Ammon's horn (tissue), 1 donor: Measurements from ENCODE around the gene VIPR2.
A peak's percentile ranks its signal among the peaks of the same experiment; 100 is the strongest.

Experiments used
- DNase-seq: peaks from one replicate; pipeline ENCODE4 v3.0.0-alpha.2; 2016; ENCODE audit warnings: low spot score

VIPR2 gene

DNA sequence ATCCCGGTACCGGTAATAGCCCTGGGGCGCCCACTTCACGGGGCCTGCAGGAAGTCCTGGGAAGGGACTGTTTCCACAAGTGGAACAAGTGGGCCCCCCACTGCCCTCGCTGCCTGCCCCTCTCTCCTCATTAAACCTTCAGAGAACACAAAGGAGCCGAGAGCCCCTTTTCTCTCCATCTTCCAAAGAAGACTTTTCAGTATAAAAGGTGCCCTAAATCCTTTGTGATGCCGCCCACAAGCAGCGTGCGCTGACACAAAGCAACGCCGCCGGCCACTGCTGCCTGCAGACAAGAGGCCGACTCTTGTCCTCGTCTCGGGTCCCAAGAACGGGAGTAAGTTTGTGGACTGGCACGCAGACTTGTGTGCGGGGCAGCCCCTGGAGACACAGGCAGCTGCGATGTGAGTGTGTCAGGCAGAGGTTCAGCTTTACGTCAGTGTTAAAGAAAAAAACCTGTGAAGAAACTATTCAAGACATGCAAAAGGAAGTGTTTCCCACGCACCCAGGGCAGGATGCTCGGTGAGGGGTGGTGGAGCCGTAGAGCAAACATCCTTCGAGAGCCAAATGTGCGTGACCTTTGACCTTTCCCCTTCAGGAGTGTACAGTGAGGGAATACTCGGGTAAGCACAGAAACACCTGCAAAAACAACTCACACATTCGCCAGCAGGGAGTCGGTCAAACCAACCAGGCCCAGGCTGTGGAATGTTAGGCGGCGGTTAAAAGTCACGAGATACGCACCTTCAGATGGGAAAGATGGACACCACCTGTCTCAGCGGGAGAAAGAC, 118.2 kb downstream of the VIPR2 start:
- no peak for DNase-seq

DNA sequence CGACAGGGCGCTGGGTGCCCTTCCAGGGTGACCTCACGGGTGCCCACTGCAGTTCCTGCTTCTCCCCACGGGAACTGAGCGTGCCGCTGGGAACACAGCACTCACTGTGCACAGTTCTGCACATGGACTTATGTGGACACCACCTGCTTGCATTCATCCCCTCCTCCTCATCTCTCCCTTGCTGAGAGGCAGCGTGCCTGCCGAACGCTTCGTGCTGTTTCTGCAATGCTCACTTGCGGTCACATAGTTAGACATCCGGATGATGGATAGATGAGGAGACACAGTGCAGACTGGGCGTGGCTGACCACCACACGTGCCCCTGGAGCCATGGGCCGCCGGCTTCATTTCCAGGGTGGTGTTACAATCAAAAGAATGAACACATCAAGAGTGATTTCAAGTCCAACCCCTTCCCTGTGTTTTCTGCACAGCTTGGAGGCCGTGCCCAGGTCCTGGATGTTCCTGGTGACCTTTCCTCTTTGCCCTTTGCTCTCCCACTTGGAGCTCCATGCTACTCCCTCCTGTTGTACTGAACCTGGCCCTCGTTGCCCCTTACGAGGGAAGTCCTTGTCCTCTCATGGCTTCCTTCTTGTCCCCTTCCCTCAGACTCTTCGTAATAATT, 119.4 kb downstream of the VIPR2 start:
- DNase-seq: no peak

- no peak for DNase-seq
Measured at GRCh38 chr7:159024280-159024951, 120.3 kb downstream of the VIPR2 start.

DNA sequence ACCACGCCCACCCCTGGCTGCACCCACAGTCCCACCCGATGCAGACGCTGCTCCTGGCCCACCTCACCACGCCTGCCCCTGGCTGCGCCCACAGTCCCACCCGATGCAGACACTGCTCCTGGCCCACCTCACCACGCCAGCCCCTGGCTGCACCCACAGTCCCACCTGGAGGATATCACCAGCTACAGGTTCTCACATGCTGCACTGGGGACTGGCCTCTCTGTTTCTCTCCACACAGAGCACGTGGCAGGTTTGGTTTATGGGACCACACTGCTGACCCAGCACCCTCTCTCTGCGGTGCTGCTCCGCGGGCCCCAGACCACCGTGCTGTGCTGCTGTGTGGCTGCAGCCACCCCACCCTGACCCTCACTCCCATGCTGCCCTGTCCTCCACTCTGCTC, 120.9 kb downstream of the VIPR2 start:
- DNase-seq: no peak

- no peak for DNase-seq
Measured at GRCh38 chr7:159023206-159023605, 121.5 kb downstream of the VIPR2 start.

DNA sequence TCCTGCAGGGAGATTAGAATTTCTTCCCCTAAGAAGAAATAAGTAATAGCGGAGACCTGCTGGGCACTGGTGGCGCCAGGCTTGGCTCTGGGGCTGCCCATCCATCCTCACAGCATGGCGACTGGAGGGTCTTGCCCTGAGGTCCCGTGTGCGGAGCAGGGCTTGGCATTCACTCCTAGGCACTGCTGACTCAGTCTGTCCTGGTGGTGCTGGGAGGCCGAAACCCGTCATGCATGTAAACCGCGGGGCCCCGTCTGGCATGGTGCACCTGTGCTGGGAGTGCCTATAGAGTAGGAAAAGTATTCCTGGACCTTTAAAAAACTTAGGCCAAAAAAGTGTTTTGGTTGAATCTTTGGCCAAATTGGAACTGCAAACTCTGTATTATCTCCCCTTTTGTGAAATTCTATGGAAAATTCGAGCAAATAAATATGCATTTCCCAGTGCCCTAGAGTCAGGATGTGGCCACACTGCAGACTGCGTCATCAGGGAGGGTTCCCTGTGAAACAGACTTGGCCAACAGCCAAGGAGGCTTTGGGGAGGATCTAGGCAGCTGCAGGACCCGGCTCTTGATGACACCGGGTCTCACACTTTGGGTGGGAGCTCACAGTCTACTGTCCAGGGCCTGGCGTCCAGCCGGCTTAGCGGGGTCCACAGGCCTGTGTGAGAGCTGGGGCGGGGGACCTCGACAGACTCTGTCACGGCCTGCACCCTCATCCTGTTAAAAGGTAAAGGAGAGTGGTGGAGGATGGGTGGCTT, 122.3 kb downstream of the VIPR2 start:
- DNase-seq: no peak

GRCh38 chr7:159020987-159021386, 123.7 kb downstream of the VIPR2 start:
- no peak for DNase-seq

DNA sequence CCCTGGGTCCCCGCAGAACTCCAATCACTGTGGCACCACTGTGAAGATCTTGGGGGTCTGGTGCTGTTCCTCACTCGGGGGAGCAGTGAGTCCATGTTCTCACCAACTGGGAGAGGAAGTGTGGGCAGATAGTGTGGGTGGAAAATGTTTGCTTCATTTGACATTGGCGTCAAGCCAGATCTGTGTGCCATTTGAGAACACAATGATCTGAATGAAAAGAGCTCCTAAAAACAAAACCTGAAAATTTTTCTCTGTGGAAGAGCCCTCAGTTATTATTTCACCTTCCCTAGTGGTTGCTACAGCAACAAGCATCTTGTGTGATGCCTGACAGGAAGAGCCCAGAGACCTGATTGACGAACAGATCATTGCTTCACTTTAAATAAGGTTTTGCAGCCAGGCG, 125.6 kb downstream of the VIPR2 start:
- peak; percentile 43 for DNase-seq

DNA sequence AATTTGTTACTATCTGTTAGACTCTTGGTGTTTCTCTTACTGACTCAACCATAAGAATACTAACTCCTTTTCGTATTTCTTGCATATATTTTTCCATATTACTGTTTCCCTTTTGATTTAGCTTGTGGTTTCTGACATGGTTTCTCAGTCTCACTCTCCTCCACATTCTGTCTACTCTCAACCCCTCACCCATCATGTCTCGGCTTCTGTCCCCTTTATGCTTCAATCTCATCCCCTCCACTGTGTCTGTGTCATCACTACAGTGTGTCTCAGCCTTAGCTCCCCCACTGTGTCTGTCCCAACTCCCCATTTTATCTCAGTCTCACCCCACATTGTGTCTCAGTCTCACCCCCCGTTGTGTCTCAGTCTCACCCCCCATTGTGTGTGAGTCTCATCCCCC, 126.9 kb downstream of the VIPR2 start:
- no peak for DNase-seq

- DNase-seq: no peak
Measured at GRCh38 chr7:159017210-159017609, 127.5 kb downstream of the VIPR2 start.

GRCh38 chr7:159016591-159016990, 128.1 kb downstream of the VIPR2 start:
- no peak for DNase-seq

DNA sequence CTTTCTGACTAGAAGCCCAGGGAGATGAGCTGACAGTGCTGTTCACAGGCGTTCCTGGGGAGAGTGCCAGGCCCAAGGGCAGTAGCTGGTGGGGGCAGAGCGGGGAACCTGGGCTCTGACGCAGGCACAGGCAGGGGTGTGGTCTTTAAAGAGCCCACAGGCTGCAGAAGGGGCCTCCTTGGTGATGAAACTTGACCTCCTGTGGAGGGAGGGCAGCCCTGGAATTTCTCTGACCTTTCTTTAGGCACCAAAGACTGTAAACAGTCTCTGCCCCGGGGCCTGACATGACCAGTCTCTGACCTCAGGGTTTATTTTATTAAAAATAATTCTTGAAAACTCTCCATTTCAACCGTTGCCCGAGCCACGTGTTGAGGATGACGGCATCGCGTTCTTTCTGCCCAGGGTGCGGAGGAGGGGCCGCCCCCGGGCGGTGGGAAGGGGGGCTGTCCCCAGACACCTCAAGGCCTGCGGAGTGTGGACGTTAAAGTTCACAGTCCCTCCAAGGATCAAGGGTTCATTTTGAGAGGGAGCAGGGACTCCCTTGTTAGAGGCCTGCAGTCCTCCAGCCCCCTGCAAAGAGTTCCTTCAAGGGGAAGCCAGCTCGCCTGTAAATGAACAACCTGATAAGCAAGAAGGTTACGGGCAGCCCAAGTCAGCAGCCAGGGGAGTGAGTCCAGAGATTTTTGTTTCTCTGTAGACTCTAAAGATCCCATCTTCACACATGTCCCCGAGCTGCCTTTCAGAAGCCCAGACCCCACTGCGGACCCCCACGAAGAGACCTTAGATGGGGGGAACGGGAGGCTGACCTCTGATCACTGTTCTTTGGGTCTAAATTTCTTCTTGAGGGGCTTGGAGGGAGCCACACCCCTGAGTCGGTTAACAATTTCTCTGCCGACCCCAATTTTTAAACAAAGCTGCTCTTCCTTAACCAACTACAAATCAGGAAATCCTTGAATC, 128.9 kb downstream of the VIPR2 start:
- DNase-seq: peak; percentile 39

DNA sequence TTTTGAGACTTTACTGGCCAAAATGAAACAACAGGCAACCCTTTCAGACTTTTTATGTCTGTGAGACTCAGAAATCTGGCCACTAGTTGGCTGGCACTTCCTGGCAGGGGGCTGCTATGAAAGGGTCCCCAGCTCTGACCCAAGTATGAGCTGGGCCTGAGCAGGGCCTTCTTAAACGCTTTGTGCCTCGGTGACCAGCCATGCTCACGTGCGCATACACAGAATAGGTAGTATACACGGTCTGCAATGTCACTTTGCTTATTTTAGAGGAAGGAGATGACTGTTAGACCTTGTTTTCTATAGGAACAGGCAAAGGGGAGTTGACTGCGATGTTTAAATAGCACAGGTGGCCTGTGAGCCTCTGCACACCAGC, 129.6 kb downstream of the VIPR2 start:
- DNase-seq: no peak

GRCh38 chr7:159014297-159015062, 130.2 kb downstream of the VIPR2 start:
- no peak for DNase-seq

- DNase-seq: no peak
Measured at GRCh38 chr7:159013825-159014289, 130.8 kb downstream of the VIPR2 start.

DNA sequence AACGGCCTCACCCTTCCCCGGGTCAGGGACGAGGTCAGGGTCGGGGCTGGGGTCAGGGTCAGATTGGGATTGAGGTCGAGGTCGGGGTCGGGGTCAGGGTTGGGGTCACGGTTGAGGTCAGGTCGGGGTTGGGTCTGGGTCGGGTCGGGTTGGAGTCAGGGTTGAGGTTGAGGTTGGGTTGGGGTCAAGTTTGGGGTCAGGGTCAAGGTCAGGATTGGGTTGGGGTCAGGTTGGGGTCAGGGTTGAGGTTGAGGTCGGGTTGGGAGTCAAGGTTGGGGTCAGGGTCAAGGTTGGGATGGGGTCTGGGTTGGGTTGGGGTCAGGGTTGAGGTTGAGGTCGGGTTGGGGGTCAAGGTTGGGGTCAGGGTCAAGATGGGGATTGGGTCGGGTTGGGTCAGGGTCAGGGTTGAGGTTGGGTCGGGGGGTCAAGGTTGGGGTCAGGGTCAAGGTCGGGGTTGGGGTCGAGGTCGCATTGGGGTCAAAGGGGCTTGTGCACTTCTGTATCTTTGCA, 131.4 kb downstream of the VIPR2 start:
- DNase-seq: no peak

GRCh38 chr7:159012353-159013069, 132.2 kb downstream of the VIPR2 start:
- peak; percentile 74 for DNase-seq

DNA sequence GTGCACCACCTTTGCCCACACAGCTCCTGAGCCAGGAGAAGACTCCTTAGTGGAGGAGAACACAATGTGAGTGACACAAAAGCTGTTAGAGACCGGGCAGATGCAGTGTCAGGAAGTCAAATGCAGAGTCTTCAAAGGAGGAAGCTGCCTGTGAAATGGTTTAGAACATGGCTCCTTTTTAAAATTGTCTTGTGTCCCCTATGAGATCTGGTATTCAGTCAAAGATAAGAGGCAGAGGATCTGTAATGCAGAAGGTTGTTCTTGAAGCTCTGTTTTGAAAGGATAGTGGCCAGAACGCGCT, 133.0 kb downstream of the VIPR2 start:
- no peak for DNase-seq

GRCh38 chr7:159010937-159011721, 133.5 kb downstream of the VIPR2 start:
- no peak for DNase-seq
